ENCODE data around the gene SYT2. TPM values are rescaled to one million over a fixed set of nuclear protein-coding genes. Genes with fewer than 3 reads are reported as not detected.
A peak's percentile ranks its signal among the peaks of the same experiment; 100 is the strongest.

The SYT2 gene
- total and polyA plus RNA-seq, 8 donors = 1.1 to 5.4 (median 2.5) TPM; not detected in 1

- ATAC-seq (peak; percentile 37), DNase-seq (no peak)
- H3K9me3 ChIP-seq = no peaks in the 10 kb centered on the region
- TF ChIP-seq CTCF (IDR thresholded peaks at IDR 0.05) = no peak
- peaks cover 9 to 13% of the 10 kb centered on the region in 2 donors for H3K4me1 ChIP-seq
- intact Hi-C loops (cut with DNase I) = loop anchor here in 1 of 2 donors (10.0 kb wide), 1 partner anchor 528 kb away; no protein-coding TSS in a partner anchor
- H3K27ac ChIP-seq = no peak overlapping the region
- H3K4me3 ChIP-seq = no peak overlapping the region
- no peaks in the 10 kb centered on the region for H3K36me3 ChIP-seq
- peaks cover 31 to 98% of the 10 kb centered on the region in 2 donors for H3K27me3 ChIP-seq
Observed at GRCh38 chr1:202713110-202713509, 2.9 kb upstream of the SYT2 start.

- TF ChIP-seq CTCF (IDR thresholded peaks at IDR 0.05) = no peak
- intact Hi-C loops (cut with DNase I) = loop anchor here in 1 of 2 donors (10.0 kb wide), 1 partner anchor 527 kb away; no protein-coding TSS in a partner anchor
- no peak overlapping the region for H3K4me3 ChIP-seq
- H3K9me3 ChIP-seq = no peaks in the 10 kb centered on the region
- H3K36me3 ChIP-seq = no peaks in the 10 kb centered on the region
- peaks cover 36 to 98% of the 10 kb centered on the region in 2 donors for H3K27me3 ChIP-seq
- DNase-seq (no peak), ATAC-seq (no peak)
- peaks cover 9 to 13% of the 10 kb centered on the region in 2 donors for H3K4me1 ChIP-seq
- H3K27ac ChIP-seq = no peak overlapping the region
Observed at GRCh38 chr1:202711949-202712635, 1.8 kb upstream of the SYT2 start.

- H3K9me3 ChIP-seq = no peaks in the 10 kb centered on the region
- H3K4me3 ChIP-seq = no peak overlapping the region
- no peak overlapping the region for H3K27ac ChIP-seq
- no peak for DNase-seq
- peaks cover 42 to 100% of the 10 kb centered on the region in 2 donors for H3K27me3 ChIP-seq
- ATAC-seq = peak; percentile 32
- TF ChIP-seq CTCF (IDR thresholded peaks at IDR 0.05) = no peak
- intact Hi-C loops (cut with DNase I) = loop anchor here in 1 of 2 donors (10.0 kb wide), 1 partner anchor 525 kb away; no protein-coding TSS in a partner anchor
- no peaks in the 10 kb centered on the region for H3K36me3 ChIP-seq
- peaks cover 9 to 13% of the 10 kb centered on the region in 2 donors for H3K4me1 ChIP-seq
Observed at GRCh38 chr1:202709276-202710041, 795 bp downstream of the SYT2 start.

- Histone ChIP-seq H3K27me3 (peaks cover 42 to 100% of the 10 kb centered on the region in 2 donors), H3K9me3 (no peaks in the 10 kb centered on the region), H3K27ac (no peak overlapping the region), H3K36me3 (no peaks in the 10 kb centered on the region), H3K4me3 (no peak overlapping the region), H3K4me1 (peaks cover 9 to 13% of the 10 kb centered on the region in 2 donors)
- ATAC-seq = no peak
- intact Hi-C loops (cut with DNase I) = no loop called here
- no peak for TF ChIP-seq CTCF (IDR thresholded peaks at IDR 0.05)
- DNase-seq = no peak
Observed at GRCh38 chr1:202708456-202709275, 1.6 kb downstream of the SYT2 start.

All from left lung (tissue), 10 donors.